ENCODE results near the gene WDR82.

The WDR82 gene

GRCh38 chr3:52234516-52235447, 43.7 kb downstream of the WDR82 start:
- no peak for TF ChIP-seq CTCF (IDR thresholded peaks at IDR 0.05; ENCODE audit: extremely low read depth, insufficient read depth, missing control alignments)
- in situ Hi-C loops (cut with MboI; ENCODE audit: low pct_unique_long_range_greater_than_20kb, low sequenced_read_pairs, unreplicated experiment) = loop anchor here (10.0 kb wide), 1 partner anchor 110 kb away; no protein-coding TSS in a partner anchor
- no peak for DNase-seq (ENCODE audit: low spot score)

- in situ Hi-C loops (cut with MboI; ENCODE audit: low pct_unique_long_range_greater_than_20kb, low sequenced_read_pairs, unreplicated experiment) = loop anchor here (10.0 kb wide), 1 partner anchor 111 kb away; no protein-coding TSS in a partner anchor
- no peak for DNase-seq (ENCODE audit: low spot score)
- no peak for TF ChIP-seq CTCF (IDR thresholded peaks at IDR 0.05; ENCODE audit: extremely low read depth, insufficient read depth, missing control alignments)
Measured at GRCh38 chr3:52233968-52234367, 44.5 kb downstream of the WDR82 start.

- TF ChIP-seq CTCF (IDR thresholded peaks at IDR 0.05; ENCODE audit: extremely low read depth, insufficient read depth, missing control alignments) = no peak
- no peak for DNase-seq (ENCODE audit: low spot score)
- in situ Hi-C loops (cut with MboI; ENCODE audit: low pct_unique_long_range_greater_than_20kb, low sequenced_read_pairs, unreplicated experiment) = loop anchor here (10.0 kb wide), 1 partner anchor 112 kb away; no protein-coding TSS in a partner anchor
Measured at GRCh38 chr3:52233108-52233591, 45.3 kb downstream of the WDR82 start.

- TF ChIP-seq CTCF (IDR thresholded peaks at IDR 0.05; ENCODE audit: extremely low read depth, insufficient read depth, missing control alignments) = peak; percentile 30
- in situ Hi-C loops (cut with MboI; ENCODE audit: low pct_unique_long_range_greater_than_20kb, low sequenced_read_pairs, unreplicated experiment) = loop anchor here (10.0 kb wide), 1 partner anchor 112 kb away; no protein-coding TSS in a partner anchor
- no peak for DNase-seq (ENCODE audit: low spot score)
Measured at GRCh38 chr3:52232279-52233107, 46.0 kb downstream of the WDR82 start.

GRCh38 chr3:52231502-52232278, 46.8 kb downstream of the WDR82 start:
- TF ChIP-seq CTCF (IDR thresholded peaks at IDR 0.05; ENCODE audit: extremely low read depth, insufficient read depth, missing control alignments) = peak; percentile 96
- in situ Hi-C loops (cut with MboI; ENCODE audit: low pct_unique_long_range_greater_than_20kb, low sequenced_read_pairs, unreplicated experiment) = loop anchor here (10.0 kb wide), 1 partner anchor 113 kb away; no protein-coding TSS in a partner anchor
- peak; percentile 81 for DNase-seq (ENCODE audit: low spot score)

Measured in GM13977 (cell line).